Neural progenitor cell (in vitro differentiated cells): ENCODE measurements around the gene IRX3.

Source experiments
- EZH2 ChIP-seq: fragments of 200-600 bp; sonication (generic); IDR thresholded peaks from 2 replicates; pipeline ENCODE4 v1.6.1; 2017; ENCODE audit warnings: antibody characterized with exemption, mild to moderate bottlenecking, moderate library complexity
- TF ChIP-seq, protein P1 (sequence below): fragments of 200-600 bp; sonication (generic); IDR thresholded peaks from 2 replicates; pipeline ENCODE4 v1.5.1; 2017; ENCODE audit warnings: antibody characterized with exemption, mild to moderate bottlenecking

DNA sequence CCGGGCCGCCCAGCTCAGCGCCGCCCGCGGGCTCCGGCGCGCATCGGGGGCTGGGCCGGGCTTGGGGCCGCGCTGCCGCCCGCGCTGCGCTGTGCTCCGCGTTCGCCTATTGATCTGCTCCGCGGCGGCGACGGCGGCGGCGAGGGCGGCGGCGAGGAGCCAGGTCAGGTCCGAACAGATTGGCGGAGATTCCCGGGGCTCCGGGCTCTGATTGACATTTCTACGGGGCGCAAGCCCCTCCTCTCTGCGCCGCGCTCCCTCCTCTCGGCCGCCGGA is 559 bp downstream of the IRX3 start:
- TF ChIP-seq, protein P1, sequence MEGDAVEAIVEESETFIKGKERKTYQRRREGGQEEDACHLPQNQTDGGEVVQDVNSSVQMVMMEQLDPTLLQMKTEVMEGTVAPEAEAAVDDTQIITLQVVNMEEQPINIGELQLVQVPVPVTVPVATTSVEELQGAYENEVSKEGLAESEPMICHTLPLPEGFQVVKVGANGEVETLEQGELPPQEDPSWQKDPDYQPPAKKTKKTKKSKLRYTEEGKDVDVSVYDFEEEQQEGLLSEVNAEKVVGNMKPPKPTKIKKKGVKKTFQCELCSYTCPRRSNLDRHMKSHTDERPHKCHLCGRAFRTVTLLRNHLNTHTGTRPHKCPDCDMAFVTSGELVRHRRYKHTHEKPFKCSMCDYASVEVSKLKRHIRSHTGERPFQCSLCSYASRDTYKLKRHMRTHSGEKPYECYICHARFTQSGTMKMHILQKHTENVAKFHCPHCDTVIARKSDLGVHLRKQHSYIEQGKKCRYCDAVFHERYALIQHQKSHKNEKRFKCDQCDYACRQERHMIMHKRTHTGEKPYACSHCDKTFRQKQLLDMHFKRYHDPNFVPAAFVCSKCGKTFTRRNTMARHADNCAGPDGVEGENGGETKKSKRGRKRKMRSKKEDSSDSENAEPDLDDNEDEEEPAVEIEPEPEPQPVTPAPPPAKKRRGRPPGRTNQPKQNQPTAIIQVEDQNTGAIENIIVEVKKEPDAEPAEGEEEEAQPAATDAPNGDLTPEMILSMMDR = no peak
- TF ChIP-seq EZH2 = no peak
